Measurements from ENCODE around the gene JADE2. TPM values are rescaled to one million over a fixed set of nuclear protein-coding genes. Genes with fewer than 3 reads are reported as not detected.
A peak's percentile ranks its signal among the peaks of the same experiment; 100 is the strongest.

JADE2 gene
- total RNA-seq, 1 donor: 38.8 TPM

- H3K4me3 ChIP-seq (ENCODE audit: low read depth, low read length): peak overlapping the region; percentile 86
- peak; percentile 78 for TF ChIP-seq CTCF (IDR thresholded peaks at IDR 0.05; ENCODE audit: insufficient read depth, low read length)
- peak; percentile 89 for DNase-seq (ENCODE audit: low read depth)
These were observed 1.9 kb downstream of the JADE2 start for GRCh38 chr5:134527156-134527960.

DNA sequence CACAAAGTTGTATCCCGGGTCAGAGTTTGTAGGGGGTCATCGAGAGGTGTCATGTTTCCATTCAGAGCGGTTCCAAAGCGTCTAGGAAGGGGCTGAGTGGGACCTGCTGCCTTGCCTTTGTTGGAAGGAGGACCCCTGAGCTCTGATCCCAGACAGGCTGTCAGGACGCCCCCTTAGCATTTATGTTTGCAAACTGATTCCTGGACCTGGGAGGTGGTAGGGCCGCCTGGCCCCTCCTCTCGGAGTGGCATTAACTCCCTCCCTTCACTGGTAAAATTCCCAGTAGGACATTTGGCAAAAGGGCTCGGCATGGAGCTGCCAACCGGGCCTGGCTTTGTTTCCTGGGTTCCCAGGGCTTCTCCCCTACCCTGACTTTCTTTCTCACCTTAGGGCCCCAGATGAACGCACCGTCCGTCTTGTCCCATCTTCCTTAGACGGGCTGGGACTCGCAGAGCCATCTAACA, 2.5 kb downstream of the JADE2 start:
- TF ChIP-seq CTCF (IDR thresholded peaks at IDR 0.05; ENCODE audit: insufficient read depth, low read length): no peak
- no peak for DNase-seq (ENCODE audit: low read depth)
- peak overlapping the region; percentile 86 for H3K4me3 ChIP-seq (ENCODE audit: low read depth, low read length)

DNA sequence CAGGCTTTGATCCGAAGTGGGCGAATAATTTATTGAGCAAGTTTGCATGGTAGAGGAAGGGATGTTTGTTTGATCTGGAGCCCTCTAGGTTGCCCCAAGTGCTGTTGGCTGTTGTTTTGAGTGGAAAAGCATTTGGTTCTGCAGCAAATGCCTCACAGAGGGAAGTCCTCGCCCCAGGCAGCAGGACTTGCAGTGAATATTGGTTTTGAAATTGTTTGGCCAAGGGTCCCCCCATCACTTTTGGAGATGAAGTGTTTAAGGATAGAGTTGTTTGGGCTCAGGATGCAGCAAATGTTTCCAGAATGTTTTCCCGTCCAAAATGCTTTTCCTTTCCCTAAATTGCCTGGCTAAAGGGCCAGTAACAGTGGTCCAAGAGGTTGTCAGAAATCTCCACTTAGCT, 3.1 kb downstream of the JADE2 start:
- no peak for DNase-seq (ENCODE audit: low read depth)
- H3K4me3 ChIP-seq (ENCODE audit: low read depth, low read length): peak overlapping the region; percentile 86
- TF ChIP-seq CTCF (IDR thresholded peaks at IDR 0.05; ENCODE audit: insufficient read depth, low read length): no peak

DNA sequence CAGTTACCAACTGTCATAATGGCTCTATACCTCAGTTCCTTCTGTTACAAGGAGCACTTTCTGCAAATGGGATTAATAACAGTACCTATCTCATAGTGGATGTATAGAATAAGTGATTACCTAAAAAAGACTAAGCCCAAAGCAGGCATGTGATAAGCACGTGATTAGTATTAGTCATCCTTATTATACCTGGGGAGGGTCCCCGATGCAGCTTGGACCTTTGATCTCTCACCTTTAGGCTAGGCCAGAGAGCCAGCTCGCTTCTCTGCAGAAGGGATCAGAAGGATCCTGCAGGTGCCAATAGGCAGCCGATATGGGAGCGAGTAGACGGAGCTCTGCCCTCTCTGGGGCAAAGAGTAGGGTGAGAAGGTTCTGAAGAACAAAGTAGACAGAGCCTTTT, 4.0 kb downstream of the JADE2 start:
- no peak for DNase-seq (ENCODE audit: low read depth)
- TF ChIP-seq CTCF (IDR thresholded peaks at IDR 0.05; ENCODE audit: insufficient read depth, low read length): no peak
- H3K4me3 ChIP-seq (ENCODE audit: low read depth, low read length): no peak overlapping the region

DNA sequence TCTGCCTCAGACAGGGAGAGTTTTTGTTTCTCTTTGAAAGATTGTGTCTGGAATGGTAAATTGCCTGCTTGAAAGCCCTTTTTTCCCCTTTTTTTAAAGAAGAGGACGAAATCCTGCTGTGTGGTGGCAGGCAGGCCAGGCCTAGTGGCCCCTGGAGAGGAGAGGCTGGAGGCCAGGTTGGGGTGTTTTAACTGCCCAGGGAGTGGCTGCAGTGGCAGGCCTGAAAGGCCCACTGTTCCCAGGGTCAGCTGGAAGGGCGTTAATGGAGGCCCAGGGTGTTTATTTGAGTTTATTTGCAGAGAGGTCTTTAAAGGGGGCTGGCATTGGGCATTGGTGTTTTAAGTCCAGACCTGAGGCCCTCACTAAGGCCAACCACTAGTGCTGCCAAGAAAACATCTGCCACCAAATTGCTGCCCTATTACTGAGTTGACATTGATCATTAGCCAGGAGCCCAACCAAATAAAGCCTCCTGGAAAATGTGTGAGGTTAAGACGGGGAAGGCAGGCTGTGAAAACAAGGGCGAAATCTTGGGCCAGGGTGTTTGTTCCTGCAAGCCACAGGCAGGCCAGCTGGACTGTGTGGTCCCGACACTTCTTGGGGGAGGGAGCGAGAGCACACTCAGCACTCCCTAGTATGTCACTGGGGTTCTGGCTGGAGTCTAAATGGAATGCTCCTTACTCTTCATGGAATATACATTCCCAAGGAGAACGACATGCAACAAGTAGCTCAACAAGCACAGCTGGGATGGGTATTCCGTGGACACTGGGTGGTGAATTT, 5.0 kb downstream of the JADE2 start:
- no peak for DNase-seq (ENCODE audit: low read depth)
- H3K4me3 ChIP-seq (ENCODE audit: low read depth, low read length): no peak overlapping the region

More for the DNA sequence above, 5.0 kb downstream of the JADE2 start:
- TF ChIP-seq CTCF (IDR thresholded peaks at IDR 0.05; ENCODE audit: insufficient read depth, low read length): no peak
